Measurements from ENCODE around the gene FZD10. TPM values are rescaled to one million over a fixed set of nuclear protein-coding genes. Genes with fewer than 3 reads are reported as not detected.

FZD10 gene
- total and polyA plus RNA-seq, 8 donors: 0.12 to 3.2 (median 0.72) TPM; not detected in 3

- Histone ChIP-seq H3K36me3 (no peaks in the 10 kb centered on the region), H3K9me3 (no peaks in the 10 kb centered on the region), H3K4me1 (peaks cover 0 to 27% (median 22%) of the 10 kb centered on the region in 4 donors), H3K4me3 (no peak overlapping the region), H3K27ac (no peak overlapping the region), H3K27me3 (peaks cover 13 to 89% (median 44%) of the 10 kb centered on the region in 3 donors)
- DNase-seq: no peak
- intact Hi-C loops (cut with DNase I; ENCODE audit: low total_unique reads): no loop called here
- WGBS, 5 donors: 21 to 27% (median 26%) methylated on average over 15 of the region's 15 CpGs
- TF ChIP-seq POLR2AphosphoS5 (IDR thresholded peaks at IDR 0.05) (no peak), CTCF (IDR thresholded peaks at IDR 0.05) (no peak)
Measured at GRCh38 chr12:130157998-130158753, 4.1 kb upstream of the FZD10 start.

- intact Hi-C loops (cut with DNase I; ENCODE audit: low total_unique reads): no loop called here
- Histone ChIP-seq H3K27me3 (peaks cover 13 to 94% (median 49%) of the 10 kb centered on the region in 3 donors), H3K4me3 (no peak overlapping the region), H3K36me3 (no peaks in the 10 kb centered on the region), H3K27ac (no peak overlapping the region), H3K9me3 (no peaks in the 10 kb centered on the region), H3K4me1 (peaks cover 0 to 33% (median 23%) of the 10 kb centered on the region in 4 donors)
- TF ChIP-seq CTCF (IDR thresholded peaks at IDR 0.05): no peak
- no peak for TF ChIP-seq EP300 (IDR thresholded peaks at IDR 0.05)
- TF ChIP-seq POLR2AphosphoS5 (IDR thresholded peaks at IDR 0.05): no peak
- no peak for TF ChIP-seq POLR2A (IDR thresholded peaks at IDR 0.05)
- 27 to 49% (median 32%) methylated on average over 7 of the region's 7 CpGs for WGBS, 5 donors
- DNase-seq: no peak
Measured at GRCh38 chr12:130158754-130159059, 3.6 kb upstream of the FZD10 start.

- Histone ChIP-seq H3K4me1 (peaks cover 0 to 33% (median 23%) of the 10 kb centered on the region in 4 donors), H3K4me3 (no peak overlapping the region), H3K27me3 (peaks cover 17 to 95% (median 52%) of the 10 kb centered on the region in 3 donors), H3K36me3 (no peaks in the 10 kb centered on the region), H3K9me3 (no peaks in the 10 kb centered on the region), H3K27ac (no peak overlapping the region)
- DNase-seq: no peak
- intact Hi-C loops (cut with DNase I; ENCODE audit: low total_unique reads): no loop called here
- 12 to 20% (median 12%) methylated on average over 7 of the region's 7 CpGs for WGBS, 5 donors
- TF ChIP-seq POLR2AphosphoS5 (IDR thresholded peaks at IDR 0.05) (no peak), CTCF (IDR thresholded peaks at IDR 0.05) (no peak), POLR2A (IDR thresholded peaks at IDR 0.05) (no peak), EP300 (IDR thresholded peaks at IDR 0.05) (no peak)
Measured at GRCh38 chr12:130160306-130160705, 2.0 kb upstream of the FZD10 start.

GRCh38 chr12:130160711-130161231, 1.5 kb upstream of the FZD10 start:
- Histone ChIP-seq H3K4me3 (peak overlapping the region in 3 of 4 donors; percentile 38 to 50 (median 47)), H3K27ac (no peak overlapping the region), H3K4me1 (peaks cover 0 to 33% (median 23%) of the 10 kb centered on the region in 4 donors), H3K9me3 (no peaks in the 10 kb centered on the region), H3K27me3 (peaks cover 17 to 95% (median 52%) of the 10 kb centered on the region in 3 donors), H3K36me3 (no peaks in the 10 kb centered on the region)
- DNase-seq: no peak
- intact Hi-C loops (cut with DNase I; ENCODE audit: low total_unique reads): no loop called here
- WGBS, 5 donors: 3 to 5% (median 4%) methylated on average over 21 to 44 of the region's 44 CpGs
- TF ChIP-seq POLR2A (IDR thresholded peaks at IDR 0.05) (no peak), CTCF (IDR thresholded peaks at IDR 0.05) (no peak), EP300 (IDR thresholded peaks at IDR 0.05) (no peak), POLR2AphosphoS5 (IDR thresholded peaks at IDR 0.05) (no peak)
